A549 (cell line): ENCODE results near the gene MPP3. TPM values are rescaled to one million over a fixed set of nuclear protein-coding genes. Genes with fewer than 3 reads are reported as not detected.

Source experiments
- ATAC-seq, 2 experiments: fragments of 200-7000 bp in 1 of 2; fragments of >200 bp in 1 of 2; cut with Nextera tagmentation in 1 of 2; cut with Tn5 transposase in 1 of 2; 3 replicates each; pipeline versions ENCODE4 v1.8.0 to v1.9.1; 2018 to 2020; ENCODE audit warnings: mild to moderate bottlenecking in 1 of 2, moderate library complexity in 1 of 2
- CTCF ChIA-PET: fragments of 300-600 bp; sonication (Branson Sonifier 250); formaldehyde crosslinking; extraction: SDS; loops from one replicate; lab custom pipeline; 2021; ENCODE audit warnings: antibody characterized with exemption, inconsistent platforms; lab: Yijun Ruan, JAX
- POLR2A ChIA-PET: fragments of 350-600 bp; formaldehyde crosslinking; extraction: SDS; loops from one replicate; lab custom pipeline; 2021; ENCODE audit warnings: antibody characterized with exemption, inconsistent platforms; lab: Yijun Ruan, JAX
- DNase-seq, 2 experiments: peaks; one replicate each; pipeline versions ENCODE4 v3.0.0 to v3.0.0-alpha.2; 2011 to 2016; ENCODE audit warnings: low read depth in 1 of 2, low spot score in 1 of 2
- FAIRE-seq: peaks from 2 replicates; lab custom pipeline; 2011; peaks lifted over from hg19 to GRCh38; lab: Jason Lieb, UNC
- H3K27ac ChIP-seq, 2 experiments: fragments of >200 bp; sonication (Bioruptor Twin); formaldehyde crosslinking; 3 replicates each; pipeline ENCODE4 v1.5.1; 2016 to 2017
- H3K4me1 ChIP-seq: fragments of >200 bp; sonication (Bioruptor Twin); formaldehyde crosslinking; 3 replicates; pipeline ENCODE4 v1.6.1; 2016
- H3K4me2 ChIP-seq: fragments of >200 bp; sonication (Bioruptor Twin); formaldehyde crosslinking; 3 replicates; pipeline ENCODE4 v1.6.1; 2016
- H3K4me3 ChIP-seq: fragments of >200 bp; sonication (Bioruptor Twin); formaldehyde crosslinking; 3 replicates; pipeline ENCODE4 v1.5.1; 2016
- H3K9me3 ChIP-seq: fragments of >200 bp; sonication (Bioruptor Twin); formaldehyde crosslinking; 3 replicates; pipeline ENCODE4 v1.6.1; 2016
- ATOH8 ChIP-seq: fragments of 250-450 bp; sonication (Bioruptor Pico); IDR thresholded peaks from 2 replicates; pipeline ENCODE4 v1.5.0; 2020; ENCODE audit warnings: low read depth, mild to moderate bottlenecking, moderate library complexity
- CBX2 ChIP-seq: fragments of 200-600 bp; sonication (generic); IDR thresholded peaks from 2 replicates; pipeline ENCODE4 v1.6.1; 2016; ENCODE audit warnings: low read depth, mild to moderate bottlenecking, borderline replicate concordance
- CBX8 ChIP-seq: fragments of 200-600 bp; sonication (generic); IDR thresholded peaks from 2 replicates; pipeline ENCODE4 v1.6.1; 2016
- CTCF ChIP-seq: fragments of >200 bp; sonication (Bioruptor Twin); formaldehyde crosslinking; IDR thresholded peaks from 3 replicates; pipeline ENCODE4 v1.5.1; 2016
- E2F6 ChIP-seq: IDR thresholded peaks from 2 replicates; pipeline ENCODE4 v1.6.1; 2012; ENCODE audit warnings: low read depth, borderline replicate concordance
- JUNB ChIP-seq: fragments of >200 bp; sonication (Bioruptor Twin); formaldehyde crosslinking; IDR thresholded peaks from 2 replicates; pipeline ENCODE4 v1.6.1; 2016
- MAFK ChIP-seq: fragments of 450-650 bp; IDR thresholded peaks from 2 replicates; pipeline ENCODE4 v1.6.1; 2014; ENCODE audit not compliant: partially characterized antibody
- MAZ ChIP-seq: fragments of 150-350 bp; IDR thresholded peaks from 2 replicates; pipeline ENCODE4 v1.6.1; 2014; ENCODE audit warnings: antibody characterized with exemption, low read depth, low read length, borderline replicate concordance
- MYC ChIP-seq: IDR thresholded peaks from 2 replicates; pipeline ENCODE4 v1.6.1; 2012; ENCODE audit warnings: mild to moderate bottlenecking, inconsistent platforms, low read length, improper control_type of control experiment, borderline replicate concordance
- NFE2L2 ChIP-seq: fragments of 150-350 bp; conservative IDR thresholded peaks from 2 replicates; pipeline ENCODE4 v1.6.1; 2014; ENCODE audit warnings: low read length
- NPAS2 ChIP-seq: fragments of 250-450 bp; sonication (Bioruptor Pico); IDR thresholded peaks from 2 replicates; pipeline ENCODE4 v1.8.0; 2022; ENCODE audit warnings: mild to moderate bottlenecking, moderate library complexity, borderline replicate concordance
- PBX3 ChIP-seq: IDR thresholded peaks from 2 replicates; pipeline ENCODE4 v1.6.1; 2012
- RAD21 ChIP-seq, 2 experiments: fragments of >200 bp in 1 of 2; sonication (Bioruptor Twin) in 1 of 2; formaldehyde crosslinking in 1 of 2; IDR thresholded peaks in 1 of 2; conservative IDR thresholded peaks in 1 of 2; 2 replicates in 1 of 2; 3 replicates in 1 of 2; pipeline ENCODE4 v1.6.1; 2012 to 2018; ENCODE audit warnings: inconsistent platforms in 1 of 2
- RCOR1 ChIP-seq: fragments of 150-350 bp; IDR thresholded peaks from 2 replicates; pipeline ENCODE4 v1.6.1; 2014; ENCODE audit warnings: antibody characterized with exemption, low read length, low read depth
- REST ChIP-seq: fragments of 200-600 bp; sonication (generic); IDR thresholded peaks from 2 replicates; pipeline ENCODE4 v1.6.1; 2016; ENCODE audit warnings: antibody characterized with exemption, mild to moderate bottlenecking, moderate library complexity
- TFCP2L1 ChIP-seq: fragments of 250-450 bp; sonication (Bioruptor Pico); IDR thresholded peaks from 2 replicates; pipeline ENCODE4 v1.5.0; 2021; ENCODE audit warnings: mild to moderate bottlenecking
- WGBS: methylation state at CpG from one replicate; pipeline ENCODE4 v1.1.6; 2017; ENCODE audit errors: missing lambda C conversion rate; 5-methylcytosine and 5-hydroxymethylcytosine counted together
- polyA plus RNA-seq, 4 experiments: library from polyadenylated mRNA; depleted of rRNA in 3 of 4; stranded (reverse); fragments of >200 nt; fragmentation: RNase III in 1 of 4; extraction: RNeasy Plus Mini Kit Qiagen cat#74134 plus additional on column Dnase treatment in 1 of 4; gene quantifications; 2 replicates in 3 of 4; 3 replicates in 1 of 4; pipeline ENCODE4 v1.2.3, GENCODE V29; 2011 to 2017

MPP3 gene
- polyA plus RNA-seq, 2 of the 4 experiments (the other 2 are of a cell fraction) = 15.5 to 21.4 TPM

- CTCF ChIA-PET = interaction anchor here (0.5 to 2.8 kb wide), 3 partner anchors 8 to 23 kb away, joined by 3 to 9 read pairs (median 6); no protein-coding TSS in a partner anchor
- no peak for FAIRE-seq
- POLR2A ChIA-PET = no interaction called here
These were observed 48.9 kb downstream of the MPP3 start for GRCh38 chr17:43784068-43784467.

GRCh38 chr17:43782913-43783680, 49.8 kb downstream of the MPP3 start:
- POLR2A ChIA-PET = no interaction called here
- no peak for TF ChIP-seq MAZ
- TF ChIP-seq CBX2 = no peak
- TF ChIP-seq, all 56 proteins: peak for 0
- ATAC-seq (no peak), FAIRE-seq (no peak), DNase-seq (no peak)
- H3K9me3 ChIP-seq = no peaks in the 10 kb centered on the region
- CTCF ChIA-PET = interaction anchor here (0.9 to 7.6 kb wide), 6 partner anchors 16 to 64 kb away, joined by 3 to 54 read pairs (median 6); partner anchors contain the start of gene CD300LG
- 76% methylated on average over 15 of the region's 15 CpGs for WGBS
- H3K4me3 ChIP-seq = no peak overlapping the region
- H3K4me2 ChIP-seq = no peak overlapping the region
- H3K27ac ChIP-seq = no peak overlapping the region
- peaks cover 4% of the 10 kb centered on the region for H3K4me1 ChIP-seq

More at GRCh38 chr17:43784068-43784467, 48.9 kb downstream of the MPP3 start:
- 64% methylated on average over 2 of the region's 2 CpGs for WGBS
- no peak overlapping the region for H3K4me3 ChIP-seq
- TF ChIP-seq MAFK = peak; percentile 37
- no peak for TF ChIP-seq CBX8
- TF ChIP-seq, all 56 proteins: peak for 1
- no peak overlapping the region for H3K27ac ChIP-seq
- H3K4me2 ChIP-seq = no peak overlapping the region
- peaks cover 4% of the 10 kb centered on the region for H3K4me1 ChIP-seq
- H3K9me3 ChIP-seq = no peaks in the 10 kb centered on the region
- ATAC-seq = no peak
- no peak for DNase-seq

GRCh38 chr17:43780135-43780534, 52.8 kb downstream of the MPP3 start, which contains the start of gene CFAP97D1:
Gene CFAP97D1, plus strand, starts transcription at chr17:43780435. Its CDS starts 28 bp downstream, at chr17:43780463.
- Histone ChIP-seq H3K27ac (peak within 1 kb of the TSS; percentile 93 to 98), H3K4me3 (peak within 1 kb of the TSS; percentile 71), H3K4me2 (peak within 1 kb of the TSS; percentile 85), H3K9me3 (no peaks in the 10 kb centered on the region), H3K4me1 (peaks cover 14% of the 10 kb centered on the region)
- TF ChIP-seq NPAS2 (CRISPR knock-in tag) = no peak
- no peak for TF ChIP-seq RAD21 (conservative IDR thresholded peaks at IDR 0.05 in 1 of 2, IDR thresholded peaks at IDR 0.05 in 1 of 2)
- no peak for TF ChIP-seq ATOH8 (CRISPR knock-in tag)
- no peak for TF ChIP-seq NFE2L2
- no peak for TF ChIP-seq JUNB
- DNase-seq (no peak), ATAC-seq (no peak), FAIRE-seq (no peak)
- ChIA-PET POLR2A (no interaction called here), CTCF (interaction anchor here (0.6 to 7.6 kb wide), 12 partner anchors 10 to 698 kb away, joined by 3 to 54 read pairs (median 4); partner anchors contain the start of gene CD300LG)
- 90% methylated on average over 5 of the region's 7 CpGs for WGBS

GRCh38 chr17:43779145-43780125, 53.5 kb downstream of the MPP3 start:
- peak overlapping the region; percentile 85 for H3K4me2 ChIP-seq
- peak; percentile 59 to 62 for ATAC-seq
- peak overlapping the region; percentile 71 for H3K4me3 ChIP-seq
- WGBS = 14% methylated on average over 25 of the region's 26 CpGs
- DNase-seq = peak; percentile 66
- peaks cover 14% of the 10 kb centered on the region for H3K4me1 ChIP-seq
- ChIA-PET POLR2A (interaction anchor here (0.5 to 1.8 kb wide), 14 partner anchors 9 to 934 kb away, joined by 3 to 16 read pairs (median 5); partner anchors contain the start of gene CD300LG), CTCF (interaction anchor here (0.9 to 7.9 kb wide), 13 partner anchors 8 to 99 kb away, joined by 3 to 151 read pairs (median 4); partner anchors contain the start of genes CD300LG and SOST)
- H3K27ac ChIP-seq = peak overlapping the region; percentile 93 to 98
- no peak for FAIRE-seq
- H3K9me3 ChIP-seq = no peaks in the 10 kb centered on the region
- TF ChIP-seq REST (no peak), RCOR1 (no peak), TFCP2L1 (CRISPR knock-in tag) (no peak), MYC (0 out of 2 replicates have a peak, but pooled peaks have one; percentile 83), E2F6 (peak; percentile 40; the same call in 1 of the 2 replicates), PBX3 (no peak), CTCF (peak; percentile 44)
